Right lung (tissue), 5 donors: ENCODE measurements around the gene DIAPH2. TPM values are rescaled to one million over a fixed set of nuclear protein-coding genes. Genes with fewer than 3 reads are reported as not detected.

ENCODE experiments used
- DNase-seq, 2 donors: peaks; one replicate each; pipeline ENCODE4 v3.0.0-alpha.2; 2013
- polyA plus RNA-seq, 5 donors: library from polyadenylated mRNA; unstranded; fragments of 120-200 nt; gene quantifications; one replicate each; pipeline versions ENCODE4 v1.2.1 to v1.2.3, GENCODE V29; 2013; ENCODE audit warnings: inconsistent platforms in 1 of 5, low replicate concordance in 1 of 5; ENCODE audit not compliant: insufficient read length in 5 of 5, insufficient read depth in 1 of 5

The DIAPH2 gene
- polyA plus RNA-seq, 5 donors = 9.0 to 18.4 (median 15.7) TPM

GRCh38 chrX:97306771-97307470, 622.3 kb downstream of the DIAPH2 start:
- no peak for DNase-seq

GRCh38 chrX:97308171-97308570, 623.5 kb downstream of the DIAPH2 start:
- no peak for DNase-seq

- no peak for DNase-seq
Measured at GRCh38 chrX:97309487-97310116, 625.0 kb downstream of the DIAPH2 start.

GRCh38 chrX:97310373-97310772, 625.7 kb downstream of the DIAPH2 start:
- no peak for DNase-seq

- no peak for DNase-seq
Measured at GRCh38 chrX:97311066-97311778, 626.6 kb downstream of the DIAPH2 start.

GRCh38 chrX:97314345-97314744, 629.7 kb downstream of the DIAPH2 start:
- no peak for DNase-seq

GRCh38 chrX:97315939-97316338, 631.3 kb downstream of the DIAPH2 start:
- DNase-seq = no peak

- no peak for DNase-seq
Measured at GRCh38 chrX:97320305-97320704, 635.7 kb downstream of the DIAPH2 start.

- DNase-seq = no peak
Measured at GRCh38 chrX:97322401-97322800, 637.8 kb downstream of the DIAPH2 start.

GRCh38 chrX:97326456-97326855, 641.8 kb downstream of the DIAPH2 start:
- DNase-seq = no peak

GRCh38 chrX:97328853-97329390, 644.3 kb downstream of the DIAPH2 start:
- DNase-seq = no peak

GRCh38 chrX:97330151-97330550, 645.5 kb downstream of the DIAPH2 start:
- DNase-seq = no peak

GRCh38 chrX:97332963-97333362, 648.3 kb downstream of the DIAPH2 start:
- DNase-seq = no peak

- DNase-seq = no peak
Measured at GRCh38 chrX:97334850-97335249, 650.2 kb downstream of the DIAPH2 start.

GRCh38 chrX:97344724-97345123, 660.1 kb downstream of the DIAPH2 start:
- DNase-seq = no peak

- DNase-seq = no peak
Measured at GRCh38 chrX:97358941-97359340, 674.3 kb downstream of the DIAPH2 start.

- DNase-seq = no peak
Measured at GRCh38 chrX:97363843-97364242, 679.2 kb downstream of the DIAPH2 start.

- peak; percentile 5 to 8 for DNase-seq
Measured at GRCh38 chrX:97366237-97366636, 681.6 kb downstream of the DIAPH2 start.

- DNase-seq = peak; percentile 35 to 48
Measured at GRCh38 chrX:97367125-97367524, 682.5 kb downstream of the DIAPH2 start.

GRCh38 chrX:97369947-97370346, 685.3 kb downstream of the DIAPH2 start:
- no peak for DNase-seq

- no peak for DNase-seq
Measured at GRCh38 chrX:97372001-97372766, 687.5 kb downstream of the DIAPH2 start.

GRCh38 chrX:97374266-97374665, 689.6 kb downstream of the DIAPH2 start:
- no peak for DNase-seq
